ENCODE data around the gene MMEL1.

DNA sequence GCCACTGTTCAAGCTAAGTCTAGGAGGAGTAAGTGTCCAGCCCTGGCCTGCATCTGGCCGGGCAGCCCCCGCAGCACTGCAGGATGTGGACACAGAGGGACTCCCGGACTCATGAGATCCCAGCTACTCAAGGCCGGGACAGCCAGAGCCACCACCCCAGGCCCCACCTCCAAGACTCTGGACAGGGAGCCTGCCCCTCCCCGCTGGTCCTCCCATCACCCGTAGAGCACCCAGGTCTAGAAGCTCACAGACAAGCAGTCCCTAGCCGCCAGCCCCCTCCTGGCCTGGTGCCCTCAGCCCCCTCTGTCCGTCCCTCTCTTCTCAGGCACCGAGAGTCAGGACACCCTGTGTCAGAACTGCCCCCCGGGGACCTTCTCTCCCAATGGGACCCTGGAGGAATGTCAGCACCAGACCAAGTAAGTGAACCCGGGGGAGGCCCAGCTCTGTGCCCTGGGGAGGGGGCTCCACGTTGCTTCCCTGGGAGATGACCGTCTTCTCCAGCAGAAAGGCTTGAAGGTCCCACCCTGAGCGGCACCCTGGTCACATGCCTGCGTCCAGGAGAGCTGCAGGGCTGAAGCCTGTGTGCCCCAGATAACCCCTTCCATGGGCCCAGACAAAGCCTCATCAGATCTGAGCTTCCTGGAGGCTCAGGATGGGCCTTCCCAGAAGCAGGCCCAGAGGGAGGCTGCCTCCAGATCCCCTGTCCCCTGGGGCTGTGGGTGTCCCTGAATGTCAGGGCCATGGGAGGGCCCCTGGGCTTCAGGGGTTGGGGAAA is 72.3 kb downstream of the MMEL1 start:
- TF ChIP-seq, protein P1, sequence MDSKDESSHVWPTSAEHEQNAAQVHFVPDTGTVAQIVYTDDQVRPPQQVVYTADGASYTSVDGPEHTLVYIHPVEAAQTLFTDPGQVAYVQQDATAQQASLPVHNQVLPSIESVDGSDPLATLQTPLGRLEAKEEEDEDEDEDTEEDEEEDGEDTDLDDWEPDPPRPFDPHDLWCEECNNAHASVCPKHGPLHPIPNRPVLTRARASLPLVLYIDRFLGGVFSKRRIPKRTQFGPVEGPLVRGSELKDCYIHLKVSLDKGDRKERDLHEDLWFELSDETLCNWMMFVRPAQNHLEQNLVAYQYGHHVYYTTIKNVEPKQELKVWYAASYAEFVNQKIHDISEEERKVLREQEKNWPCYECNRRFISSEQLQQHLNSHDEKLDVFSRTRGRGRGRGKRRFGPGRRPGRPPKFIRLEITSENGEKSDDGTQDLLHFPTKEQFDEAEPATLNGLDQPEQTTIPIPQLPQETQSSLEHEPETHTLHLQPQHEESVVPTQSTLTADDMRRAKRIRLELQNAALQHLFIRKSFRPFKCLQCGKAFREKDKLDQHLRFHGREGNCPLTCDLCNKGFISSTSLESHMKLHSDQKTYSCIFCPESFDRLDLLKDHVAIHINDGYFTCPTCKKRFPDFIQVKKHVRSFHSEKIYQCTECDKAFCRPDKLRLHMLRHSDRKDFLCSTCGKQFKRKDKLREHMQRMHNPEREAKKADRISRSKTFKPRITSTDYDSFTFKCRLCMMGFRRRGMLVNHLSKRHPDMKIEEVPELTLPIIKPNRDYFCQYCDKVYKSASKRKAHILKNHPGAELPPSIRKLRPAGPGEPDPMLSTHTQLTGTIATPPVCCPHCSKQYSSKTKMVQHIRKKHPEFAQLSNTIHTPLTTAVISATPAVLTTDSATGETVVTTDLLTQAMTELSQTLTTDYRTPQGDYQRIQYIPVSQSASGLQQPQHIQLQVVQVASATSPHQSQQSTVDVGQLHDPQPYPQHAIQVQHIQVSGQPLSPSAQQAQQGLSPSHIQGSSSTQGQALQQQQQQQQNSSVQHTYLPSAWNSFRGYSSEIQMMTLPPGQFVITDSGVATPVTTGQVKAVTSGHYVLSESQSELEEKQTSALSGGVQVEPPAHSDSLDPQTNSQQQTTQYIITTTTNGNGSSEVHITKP (tag by site-specific recombination; IDR thresholded peaks at IDR 0.05) = peak; percentile 28; the same call in 1 of the 2 replicates
- TF ChIP-seq ZNF140 (tag by site-specific recombination; IDR thresholded peaks at IDR 0.05) (no peak), CTCF (tag by site-specific recombination; IDR thresholded peaks at IDR 0.05) (no peak), ZNF792 (tag by site-specific recombination; IDR thresholded peaks at IDR 0.05) (no peak), ZNF121 (tag by site-specific recombination; IDR thresholded peaks at IDR 0.05) (no peak), ZNF274 (IDR thresholded peaks at IDR 0.05; ENCODE audit: low read length) (no peak), ZNF274 (tag by site-specific recombination; IDR thresholded peaks at IDR 0.05; ENCODE audit: borderline replicate concordance) (no peak), ZSCAN16 (tag by site-specific recombination; IDR thresholded peaks at IDR 0.05) (no peak), MYNN (tag by site-specific recombination; IDR thresholded peaks at IDR 0.05; ENCODE audit: borderline replicate concordance) (no peak)
- TF ChIP-seq, protein P2, sequence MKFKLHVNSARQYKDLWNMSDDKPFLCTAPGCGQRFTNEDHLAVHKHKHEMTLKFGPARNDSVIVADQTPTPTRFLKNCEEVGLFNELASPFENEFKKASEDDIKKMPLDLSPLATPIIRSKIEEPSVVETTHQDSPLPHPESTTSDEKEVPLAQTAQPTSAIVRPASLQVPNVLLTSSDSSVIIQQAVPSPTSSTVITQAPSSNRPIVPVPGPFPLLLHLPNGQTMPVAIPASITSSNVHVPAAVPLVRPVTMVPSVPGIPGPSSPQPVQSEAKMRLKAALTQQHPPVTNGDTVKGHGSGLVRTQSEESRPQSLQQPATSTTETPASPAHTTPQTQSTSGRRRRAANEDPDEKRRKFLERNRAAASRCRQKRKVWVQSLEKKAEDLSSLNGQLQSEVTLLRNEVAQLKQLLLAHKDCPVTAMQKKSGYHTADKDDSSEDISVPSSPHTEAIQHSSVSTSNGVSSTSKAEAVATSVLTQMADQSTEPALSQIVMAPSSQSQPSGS (tag by site-specific recombination; IDR thresholded peaks at IDR 0.05; ENCODE audit: low read depth) = no peak
- TF ChIP-seq, protein P3, sequence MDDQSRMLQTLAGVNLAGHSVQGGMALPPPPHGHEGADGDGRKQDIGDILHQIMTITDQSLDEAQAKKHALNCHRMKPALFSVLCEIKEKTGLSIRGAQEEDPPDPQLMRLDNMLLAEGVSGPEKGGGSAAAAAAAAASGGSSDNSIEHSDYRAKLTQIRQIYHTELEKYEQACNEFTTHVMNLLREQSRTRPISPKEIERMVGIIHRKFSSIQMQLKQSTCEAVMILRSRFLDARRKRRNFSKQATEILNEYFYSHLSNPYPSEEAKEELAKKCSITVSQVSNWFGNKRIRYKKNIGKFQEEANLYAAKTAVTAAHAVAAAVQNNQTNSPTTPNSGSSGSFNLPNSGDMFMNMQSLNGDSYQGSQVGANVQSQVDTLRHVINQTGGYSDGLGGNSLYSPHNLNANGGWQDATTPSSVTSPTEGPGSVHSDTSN (CRISPR knock-in tag; IDR thresholded peaks at IDR 0.05) = no peak
- TF ChIP-seq, protein P4, sequence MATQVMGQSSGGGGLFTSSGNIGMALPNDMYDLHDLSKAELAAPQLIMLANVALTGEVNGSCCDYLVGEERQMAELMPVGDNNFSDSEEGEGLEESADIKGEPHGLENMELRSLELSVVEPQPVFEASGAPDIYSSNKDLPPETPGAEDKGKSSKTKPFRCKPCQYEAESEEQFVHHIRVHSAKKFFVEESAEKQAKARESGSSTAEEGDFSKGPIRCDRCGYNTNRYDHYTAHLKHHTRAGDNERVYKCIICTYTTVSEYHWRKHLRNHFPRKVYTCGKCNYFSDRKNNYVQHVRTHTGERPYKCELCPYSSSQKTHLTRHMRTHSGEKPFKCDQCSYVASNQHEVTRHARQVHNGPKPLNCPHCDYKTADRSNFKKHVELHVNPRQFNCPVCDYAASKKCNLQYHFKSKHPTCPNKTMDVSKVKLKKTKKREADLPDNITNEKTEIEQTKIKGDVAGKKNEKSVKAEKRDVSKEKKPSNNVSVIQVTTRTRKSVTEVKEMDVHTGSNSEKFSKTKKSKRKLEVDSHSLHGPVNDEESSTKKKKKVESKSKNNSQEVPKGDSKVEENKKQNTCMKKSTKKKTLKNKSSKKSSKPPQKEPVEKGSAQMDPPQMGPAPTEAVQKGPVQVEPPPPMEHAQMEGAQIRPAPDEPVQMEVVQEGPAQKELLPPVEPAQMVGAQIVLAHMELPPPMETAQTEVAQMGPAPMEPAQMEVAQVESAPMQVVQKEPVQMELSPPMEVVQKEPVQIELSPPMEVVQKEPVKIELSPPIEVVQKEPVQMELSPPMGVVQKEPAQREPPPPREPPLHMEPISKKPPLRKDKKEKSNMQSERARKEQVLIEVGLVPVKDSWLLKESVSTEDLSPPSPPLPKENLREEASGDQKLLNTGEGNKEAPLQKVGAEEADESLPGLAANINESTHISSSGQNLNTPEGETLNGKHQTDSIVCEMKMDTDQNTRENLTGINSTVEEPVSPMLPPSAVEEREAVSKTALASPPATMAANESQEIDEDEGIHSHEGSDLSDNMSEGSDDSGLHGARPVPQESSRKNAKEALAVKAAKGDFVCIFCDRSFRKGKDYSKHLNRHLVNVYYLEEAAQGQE (tag by site-specific recombination; IDR thresholded peaks at IDR 0.05) = no peak
